HG03521 (cell line): ENCODE results near the gene RTP2.

Experiments used
- ATAC-seq: cut with Tn5 transposase; IDR thresholded peaks from one replicate; pipeline ENCODE4 v1.9.1; 2021; ENCODE audit warnings: mild to moderate bottlenecking, moderate library complexity; ENCODE audit not compliant: unreplicated experiment

Gene RTP2

DNA sequence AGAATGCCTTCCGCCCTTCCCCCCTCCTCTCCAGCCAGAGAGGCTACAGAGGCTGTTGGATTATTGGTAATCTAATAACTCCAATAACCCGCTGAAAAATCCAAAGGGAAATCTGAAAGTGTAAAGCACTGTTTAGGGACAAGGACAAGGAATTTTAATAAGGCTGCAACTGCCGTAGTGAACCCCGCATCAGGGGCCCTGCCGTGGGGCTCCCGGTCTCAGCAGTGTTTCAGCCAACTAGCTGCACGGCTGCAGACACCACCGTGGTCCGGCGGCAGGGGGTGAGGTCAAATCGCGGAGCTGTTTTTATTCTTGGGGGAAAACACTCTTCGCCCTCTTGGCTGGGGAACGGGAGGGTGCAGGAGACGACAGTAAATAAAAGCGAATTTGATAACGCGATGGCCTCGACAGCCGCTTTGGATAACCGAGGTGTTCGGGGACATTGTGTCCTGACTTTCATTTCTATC is 36.8 kb upstream of the RTP2 start:
- ATAC-seq, result no peak

- peak; percentile 45 for ATAC-seq
These were observed 36.2 kb upstream of the RTP2 start for GRCh38 chr3:187738331-187739093.

DNA sequence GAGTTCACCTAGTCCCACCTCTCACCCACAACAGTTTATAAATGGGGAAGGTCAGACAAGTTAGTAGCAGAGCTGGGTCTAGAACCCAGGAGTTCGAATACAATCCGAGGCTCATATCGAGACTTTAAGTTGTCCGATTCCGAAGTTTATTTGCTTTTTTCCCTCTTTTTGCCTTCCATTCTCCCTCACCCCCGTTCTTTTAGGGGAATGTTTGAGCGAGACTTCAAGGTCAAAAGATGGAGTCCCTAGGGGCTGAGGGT is 35.6 kb upstream of the RTP2 start:
- no peak for ATAC-seq

DNA sequence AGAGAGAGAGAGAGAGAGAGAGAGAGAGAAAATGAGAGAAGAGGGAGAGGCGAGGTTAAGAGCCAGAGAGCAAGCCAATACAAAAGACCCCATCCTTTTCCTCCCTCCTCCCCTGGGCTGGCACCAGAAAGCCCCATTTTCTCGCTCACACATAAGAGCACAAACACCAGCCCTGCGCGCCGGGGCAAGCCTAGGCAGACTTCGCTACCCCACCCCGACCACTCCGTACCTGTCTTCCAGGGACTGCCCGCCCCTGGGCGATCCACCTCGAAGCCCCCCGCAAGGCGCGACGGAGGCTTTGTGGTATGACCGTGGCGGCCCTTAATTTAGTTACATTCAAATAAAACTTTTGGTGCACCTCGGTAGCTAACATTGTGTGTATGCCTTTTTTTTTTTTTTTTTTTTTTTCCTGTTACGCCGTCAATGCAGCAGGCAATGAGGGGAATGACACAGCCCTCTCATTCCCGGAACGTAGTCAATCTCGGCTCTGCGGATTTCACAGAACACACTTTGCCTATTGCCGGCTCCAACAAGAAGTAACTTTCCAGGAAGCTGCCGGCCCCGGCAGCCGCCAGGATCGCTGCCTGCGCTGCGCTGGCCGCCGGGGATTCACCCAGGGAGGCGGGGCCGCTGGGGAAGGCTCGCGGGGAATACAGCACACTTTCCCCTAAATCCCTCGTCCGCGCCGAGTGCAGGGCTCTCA is 35.2 kb upstream of the RTP2 start:
- ATAC-seq, result no peak

DNA sequence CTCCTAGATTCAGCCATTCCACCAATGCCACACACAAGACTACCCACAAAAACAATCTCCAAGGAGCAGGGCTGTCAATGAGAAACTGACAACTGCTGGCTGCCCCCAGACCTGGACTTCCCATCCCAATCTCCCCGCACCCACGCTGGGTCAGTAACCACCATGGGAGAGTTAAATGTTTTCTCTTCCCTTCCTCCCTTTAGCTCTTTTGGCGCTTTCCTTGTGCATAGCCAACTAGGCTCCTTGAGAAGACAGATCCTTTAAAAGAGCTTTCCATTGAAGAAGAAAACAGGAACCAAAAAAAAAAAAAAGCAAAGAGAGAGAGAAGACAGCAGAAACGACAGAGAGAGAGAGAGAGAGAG is 34.6 kb upstream of the RTP2 start:
- ATAC-seq, result no peak

GRCh38 chr3:187736418-187736871 is 34.1 kb upstream of the RTP2 start:
- no peak for ATAC-seq

- ATAC-seq, result no peak
These were observed 33.5 kb upstream of the RTP2 start for GRCh38 chr3:187735837-187736236.

DNA sequence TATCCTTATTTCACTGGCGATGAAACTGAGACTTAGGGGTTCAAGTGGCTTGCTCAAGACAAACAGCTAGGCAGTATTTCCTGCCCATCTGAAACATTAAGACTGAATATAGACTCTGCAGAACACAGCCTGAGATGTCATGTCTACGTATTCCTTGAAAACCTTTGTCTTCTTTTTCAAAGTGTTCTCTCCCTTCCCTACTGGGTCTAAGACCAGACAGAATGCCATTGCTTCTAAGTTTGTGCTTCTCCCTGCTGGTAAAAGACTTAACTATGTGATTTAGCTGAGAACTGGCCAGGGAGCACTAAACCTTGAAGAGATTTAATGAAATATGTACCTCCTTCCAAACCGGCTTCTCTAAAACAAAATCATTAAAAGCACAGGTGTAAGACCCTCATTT is 33.0 kb upstream of the RTP2 start:
- no peak for ATAC-seq

GRCh38 chr3:187734841-187735240 is 32.5 kb upstream of the RTP2 start:
- ATAC-seq, result no peak

DNA sequence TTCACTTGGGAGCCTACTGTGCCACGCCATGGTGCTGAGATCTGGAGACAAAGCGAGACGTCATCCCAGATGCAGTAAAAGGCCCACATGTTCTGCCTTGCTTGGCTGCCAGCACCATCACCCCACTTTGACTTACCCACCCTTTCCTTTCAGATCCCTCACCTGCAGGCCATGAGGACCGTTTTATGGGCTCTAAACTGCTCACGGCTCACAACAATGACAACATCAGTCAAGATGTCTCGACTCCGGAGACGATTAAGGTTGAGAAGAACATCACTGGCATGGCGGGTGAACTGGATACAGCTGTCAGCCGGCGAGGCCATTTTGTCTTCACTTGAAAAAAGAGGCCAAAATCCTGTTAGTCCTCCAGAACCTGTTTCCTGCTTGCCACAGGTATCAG is 31.0 kb upstream of the RTP2 start:
- ATAC-seq, result no peak

GRCh38 chr3:187729598-187729997 is 27.2 kb upstream of the RTP2 start:
- ATAC-seq, result no peak

DNA sequence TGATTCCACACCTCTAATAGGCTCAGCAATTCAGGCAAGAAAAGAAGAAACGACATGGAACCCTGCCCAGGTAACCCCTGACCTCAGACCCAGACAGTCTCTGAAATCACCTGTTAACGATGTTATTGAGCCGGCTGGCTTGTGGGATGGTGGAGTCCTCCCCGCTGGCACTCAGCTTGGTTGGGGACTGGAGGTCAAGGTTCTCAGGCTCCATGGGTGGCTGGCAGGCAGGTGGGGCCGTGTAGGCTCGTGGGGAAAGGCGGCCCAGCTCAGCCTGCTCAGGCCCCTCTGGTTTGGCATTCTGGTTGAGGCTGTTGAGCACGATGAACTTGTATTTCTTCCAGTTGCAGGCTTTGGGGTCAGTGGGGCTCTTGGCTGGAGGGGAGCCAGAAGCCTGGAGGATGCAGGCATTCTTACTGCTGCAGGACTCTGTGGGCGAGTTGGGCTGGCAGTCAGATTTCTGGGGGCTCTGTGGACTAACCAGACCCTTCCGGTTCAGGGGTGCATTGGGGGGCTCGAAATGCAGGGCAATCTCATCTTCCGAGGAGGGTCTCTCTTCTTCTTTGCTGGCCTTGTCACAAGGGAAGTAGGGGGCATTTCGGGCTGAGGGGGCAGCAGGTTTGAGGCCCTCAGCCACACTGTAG is 26.7 kb upstream of the RTP2 start:
- no peak for ATAC-seq

DNA sequence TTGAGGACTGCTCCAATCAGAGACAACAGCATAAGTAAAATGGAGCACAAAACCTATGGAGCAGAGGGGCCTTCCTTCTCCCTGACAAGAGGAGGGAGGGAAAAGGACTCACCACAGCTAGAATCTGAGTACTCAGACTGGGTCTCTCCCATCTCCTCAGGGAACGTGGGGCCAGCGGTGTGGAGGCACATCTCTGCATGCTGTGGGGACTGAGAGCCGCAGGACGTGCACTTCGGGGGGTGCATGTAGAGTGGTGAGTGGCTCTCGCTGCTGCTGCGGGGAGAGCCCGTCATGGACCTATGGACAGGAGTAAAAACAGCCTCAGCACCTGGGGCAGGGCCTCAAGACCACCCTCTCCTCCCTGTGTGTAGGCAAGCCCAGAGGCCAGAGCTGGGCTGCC is 25.9 kb upstream of the RTP2 start:
- ATAC-seq, result no peak

GRCh38 chr3:187726564-187726963 is 24.2 kb upstream of the RTP2 start:
- ATAC-seq, result no peak

GRCh38 chr3:187725653-187726370 is 23.5 kb upstream of the RTP2 start:
- no peak for ATAC-seq

GRCh38 chr3:187725224-187725623 is 22.9 kb upstream of the RTP2 start:
- ATAC-seq, result no peak

DNA sequence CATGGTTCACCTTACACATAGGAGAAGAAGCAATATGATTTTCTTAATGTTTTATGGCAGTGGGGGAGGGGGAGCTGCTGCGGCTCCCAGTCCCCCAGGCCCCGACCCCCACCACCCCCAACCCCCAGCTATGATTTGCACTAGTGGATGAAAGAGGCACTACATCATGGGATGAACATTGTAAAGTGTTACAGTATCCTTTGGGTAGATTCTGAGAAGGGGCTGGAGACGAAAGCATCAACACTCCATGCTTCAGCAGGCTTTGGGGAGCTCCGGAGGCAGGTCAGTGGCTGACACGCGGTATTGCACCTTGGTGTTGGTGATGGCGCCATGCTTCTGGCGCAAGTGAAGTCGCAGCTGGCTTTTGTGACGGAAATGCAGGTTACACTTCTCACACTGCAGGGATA is 19.9 kb upstream of the RTP2 start:
- ATAC-seq, result no peak

DNA sequence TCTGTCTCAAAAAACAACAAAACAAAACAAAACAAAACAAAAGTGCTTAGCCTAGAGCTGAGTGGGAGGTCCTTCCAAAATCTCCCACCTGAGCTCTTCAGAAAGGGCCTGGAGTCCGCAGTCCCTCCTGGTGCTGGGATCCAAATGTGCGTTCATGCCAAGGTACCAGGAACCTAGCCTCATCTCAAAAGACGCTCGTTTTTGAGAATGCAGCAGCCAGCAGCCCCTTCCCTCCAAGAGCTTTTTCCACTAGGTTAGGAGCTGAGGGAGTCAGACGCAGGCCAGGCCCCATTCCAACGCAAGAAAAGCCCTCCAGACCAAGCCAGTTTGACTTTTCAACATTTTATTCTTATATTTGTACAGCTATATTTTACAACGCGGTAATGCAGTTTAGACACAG is 18.7 kb upstream of the RTP2 start:
- no peak for ATAC-seq

DNA sequence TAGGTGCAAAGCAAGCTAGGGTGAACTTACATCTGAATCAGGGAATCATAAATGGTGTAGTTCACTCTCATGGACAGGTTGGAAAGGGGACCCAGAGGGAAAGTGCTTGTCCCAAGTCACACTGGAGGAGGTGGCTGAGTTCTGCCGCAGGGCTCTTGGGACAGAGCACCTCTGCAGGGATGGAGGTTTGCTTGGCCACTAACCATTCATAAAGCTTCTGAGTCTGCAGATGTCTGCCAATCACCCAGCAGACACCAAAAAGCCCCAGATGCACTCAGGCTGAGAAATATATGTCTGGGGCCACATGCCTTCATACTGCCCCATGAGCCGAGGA is 17.9 kb upstream of the RTP2 start:
- no peak for ATAC-seq

- ATAC-seq, result no peak
These were observed 17.4 kb upstream of the RTP2 start for GRCh38 chr3:187719628-187720336.

GRCh38 chr3:187718802-187719201 is 16.4 kb upstream of the RTP2 start:
- ATAC-seq, result no peak
